ENCODE data around the gene CEP104.

- no peak for TF ChIP-seq RCOR1 (IDR thresholded peaks at IDR 0.05; ENCODE audit: low read length)
- TF ChIP-seq EP300 (IDR thresholded peaks at IDR 0.05; ENCODE audit: borderline replicate concordance in 1 of 2, low read depth in 1 of 2, low read length in 1 of 2): no peak
- TF ChIP-seq, protein P1, sequence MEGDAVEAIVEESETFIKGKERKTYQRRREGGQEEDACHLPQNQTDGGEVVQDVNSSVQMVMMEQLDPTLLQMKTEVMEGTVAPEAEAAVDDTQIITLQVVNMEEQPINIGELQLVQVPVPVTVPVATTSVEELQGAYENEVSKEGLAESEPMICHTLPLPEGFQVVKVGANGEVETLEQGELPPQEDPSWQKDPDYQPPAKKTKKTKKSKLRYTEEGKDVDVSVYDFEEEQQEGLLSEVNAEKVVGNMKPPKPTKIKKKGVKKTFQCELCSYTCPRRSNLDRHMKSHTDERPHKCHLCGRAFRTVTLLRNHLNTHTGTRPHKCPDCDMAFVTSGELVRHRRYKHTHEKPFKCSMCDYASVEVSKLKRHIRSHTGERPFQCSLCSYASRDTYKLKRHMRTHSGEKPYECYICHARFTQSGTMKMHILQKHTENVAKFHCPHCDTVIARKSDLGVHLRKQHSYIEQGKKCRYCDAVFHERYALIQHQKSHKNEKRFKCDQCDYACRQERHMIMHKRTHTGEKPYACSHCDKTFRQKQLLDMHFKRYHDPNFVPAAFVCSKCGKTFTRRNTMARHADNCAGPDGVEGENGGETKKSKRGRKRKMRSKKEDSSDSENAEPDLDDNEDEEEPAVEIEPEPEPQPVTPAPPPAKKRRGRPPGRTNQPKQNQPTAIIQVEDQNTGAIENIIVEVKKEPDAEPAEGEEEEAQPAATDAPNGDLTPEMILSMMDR (IDR thresholded peaks at IDR 0.05): no peak
- TF ChIP-seq TAF1 (IDR thresholded peaks at IDR 0.05; ENCODE audit: borderline replicate concordance, low read depth, low read length): no peak
- no peak for TF ChIP-seq JUND (IDR thresholded peaks at IDR 0.05)
- no peak for TF ChIP-seq SMC3 (IDR thresholded peaks at IDR 0.05; ENCODE audit: low read depth, low read length)
- TF ChIP-seq YY1 (IDR thresholded peaks at IDR 0.05; ENCODE audit: low read depth): no peak
These were observed 45.5 kb downstream of the CEP104 start for GRCh38 chr1:3811595-3811911.

Measured in SK-N-SH (cell line).